Activated CD4-positive, alpha-beta T cell treated with anti-CD3 and anti-CD28 coated beads for 1 hour (primary cell): Measurements from ENCODE around the gene MEGF8.
A peak's percentile ranks its signal among the peaks of the same experiment; 100 is the strongest.
"Not testable (repeated sequence)": the region's sequence is repeated elsewhere in the genome, so short reads cannot be mapped to it uniquely, and the experiment has no call there.

Experiments
- DNase-seq: peaks from one replicate; pipeline ENCODE4 v3.0.0-alpha.2; 2020

Gene MEGF8

GRCh38 chr19:42306646-42307045 lies 18.8 kb upstream of the MEGF8 start:
- no peak for DNase-seq

GRCh38 chr19:42309686-42310085 lies 15.7 kb upstream of the MEGF8 start:
- DNase-seq = no peak

GRCh38 chr19:42311657-42312056 lies 13.8 kb upstream of the MEGF8 start:
- no peak for DNase-seq

- DNase-seq = no peak
These were observed 13.1 kb upstream of the MEGF8 start for GRCh38 chr19:42312370-42312769.

- no peak for DNase-seq
These were observed 12.2 kb upstream of the MEGF8 start, which contains the start of gene TMEM145 for GRCh38 chr19:42313096-42313839. Gene TMEM145, plus strand, starts transcription at chr19:42313309. Its CDS starts 68 bp downstream, at chr19:42313377.

GRCh38 chr19:42313840-42314755 lies 11.3 kb upstream of the MEGF8 start:
- no peak for DNase-seq

GRCh38 chr19:42315024-42315423 lies 10.4 kb upstream of the MEGF8 start:
- no peak for DNase-seq

- DNase-seq = no peak
These were observed 8.9 kb upstream of the MEGF8 start for GRCh38 chr19:42316223-42317211.

GRCh38 chr19:42317535-42317934 lies 7.9 kb upstream of the MEGF8 start:
- no peak for DNase-seq

- DNase-seq = no peak
These were observed 3.1 kb upstream of the MEGF8 start for GRCh38 chr19:42322305-42322704.

- DNase-seq = no peak
These were observed 2.0 kb upstream of the MEGF8 start for GRCh38 chr19:42323473-42323851.

GRCh38 chr19:42323852-42324654 lies 1.4 kb upstream of the MEGF8 start:
- DNase-seq = no peak

GRCh38 chr19:42324655-42325307 lies 654 bp upstream of the MEGF8 start:
- DNase-seq = no peak

- peak; percentile 19 for DNase-seq
These were observed 699 bp downstream of the MEGF8 start for GRCh38 chr19:42325896-42326771.

GRCh38 chr19:42326969-42327368 lies 1.5 kb downstream of the MEGF8 start:
- DNase-seq = no peak

GRCh38 chr19:42327381-42327780 lies 1.9 kb downstream of the MEGF8 start:
- DNase-seq = no peak

GRCh38 chr19:42328106-42328505 lies 2.7 kb downstream of the MEGF8 start:
- no peak for DNase-seq

- no peak for DNase-seq
These were observed 3.4 kb downstream of the MEGF8 start for GRCh38 chr19:42328854-42329253.

GRCh38 chr19:42330241-42330711 lies 4.8 kb downstream of the MEGF8 start:
- no peak for DNase-seq

- DNase-seq = not testable (repeated sequence)
These were observed 5.9 kb downstream of the MEGF8 start for GRCh38 chr19:42331333-42331732.
